HUES6 (cell line): ENCODE measurements around the gene TDRD10.
A peak's percentile ranks its signal among the peaks of the same experiment; 100 is the strongest.

Source experiments
- H3K27ac ChIP-seq: 2 replicates; pipeline ENCODE4 v1.7.0; 2013; ENCODE audit warnings: low read depth, mild to moderate bottlenecking, low read length, inconsistent platforms
- H3K27me3 ChIP-seq: 2 replicates; pipeline ENCODE4 v1.6.1; 2013; ENCODE audit warnings: low read length; ENCODE audit not compliant: control insufficient read depth, insufficient read depth
- H3K36me3 ChIP-seq: 2 replicates; pipeline ENCODE4 v1.6.1; 2013; ENCODE audit warnings: low read length; ENCODE audit not compliant: control insufficient read depth, insufficient read depth
- H3K4me1 ChIP-seq: 2 replicates; pipeline ENCODE4 v1.6.1; 2013; ENCODE audit warnings: low read length; ENCODE audit not compliant: control insufficient read depth, insufficient read depth
- H3K4me3 ChIP-seq: 2 replicates; pipeline ENCODE4 v1.5.1; 2013; ENCODE audit warnings: low read depth, low read length
- H3K9ac ChIP-seq: one replicate; pipeline ENCODE4 v1.6.1; 2013; ENCODE audit warnings: mild to moderate bottlenecking, low read length
- H3K9me3 ChIP-seq: 2 replicates; pipeline ENCODE4 v1.6.1; 2013; ENCODE audit warnings: low read depth, low read length; ENCODE audit not compliant: control insufficient read depth, insufficient read depth

Gene TDRD10

DNA sequence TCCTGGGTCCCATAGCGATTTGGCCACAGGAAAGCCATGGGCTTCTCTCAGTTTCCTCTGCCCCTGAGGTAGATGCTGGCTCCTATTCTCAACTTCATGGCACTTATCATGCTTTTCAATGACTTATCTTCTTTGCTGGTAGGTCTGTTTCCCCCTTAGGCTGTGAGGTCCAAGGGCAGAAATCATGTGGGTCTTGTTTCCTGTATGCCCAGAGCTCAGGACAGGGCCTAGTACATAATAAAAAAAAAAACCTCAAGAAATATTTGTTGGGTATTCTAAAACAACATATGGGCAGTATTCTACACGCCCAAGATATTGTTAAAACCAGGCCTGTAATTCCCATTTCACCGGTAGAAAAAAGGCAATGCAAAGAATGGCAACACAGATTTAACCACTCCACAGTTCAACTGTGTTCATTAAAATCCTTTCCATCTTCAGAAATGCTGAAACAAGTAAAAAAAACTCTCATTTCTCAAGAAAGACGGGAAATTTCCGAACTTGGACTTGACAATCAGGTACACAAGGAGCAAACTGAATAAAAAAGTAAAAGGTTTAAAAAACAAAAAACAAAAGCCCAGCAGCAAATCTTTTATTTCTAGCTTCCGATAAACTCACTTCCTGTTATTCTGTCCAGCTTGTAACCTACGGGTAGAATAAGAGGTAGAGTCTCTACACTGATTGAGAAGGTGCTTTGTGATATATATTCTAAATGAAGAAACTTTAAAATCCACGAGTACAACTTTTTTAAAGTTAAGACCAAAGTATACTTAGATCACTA is 6.3 kb upstream of the TDRD10 start:
- no peak overlapping the region for H3K27ac ChIP-seq
- H3K4me1 ChIP-seq, result peaks cover 10% of the 10 kb centered on the region
- no peak overlapping the region for H3K9ac ChIP-seq
- H3K27me3 ChIP-seq, result peaks cover 33% of the 10 kb centered on the region
- H3K4me3 ChIP-seq, result no peak overlapping the region
- no peaks in the 10 kb centered on the region for H3K36me3 ChIP-seq
- H3K9me3 ChIP-seq, result no peaks in the 10 kb centered on the region

DNA sequence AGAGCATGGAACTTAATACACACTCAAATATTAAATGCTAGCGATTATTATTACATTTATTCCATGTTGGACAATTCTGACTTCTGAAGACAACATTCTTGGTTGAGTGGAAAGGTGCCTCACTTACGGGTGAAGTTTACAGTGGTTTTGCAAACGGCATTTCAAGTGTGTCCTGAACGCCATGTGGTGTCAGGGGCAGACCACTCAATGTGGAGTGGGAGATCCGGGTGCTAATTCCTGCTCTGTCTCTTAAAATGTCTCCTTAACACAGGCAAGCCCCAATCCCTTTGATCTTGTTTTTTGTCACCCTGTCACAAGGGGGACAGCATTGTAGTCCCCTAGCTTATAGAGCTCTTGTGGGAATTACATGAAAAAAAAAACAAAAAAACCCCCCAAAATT is 5.6 kb upstream of the TDRD10 start:
- H3K27me3 ChIP-seq, result peaks cover 36% of the 10 kb centered on the region
- H3K9me3 ChIP-seq, result no peaks in the 10 kb centered on the region
- H3K27ac ChIP-seq, result no peak overlapping the region
- no peaks in the 10 kb centered on the region for H3K36me3 ChIP-seq
- no peak overlapping the region for H3K9ac ChIP-seq
- H3K4me1 ChIP-seq, result peaks cover 12% of the 10 kb centered on the region
- H3K4me3 ChIP-seq, result no peak overlapping the region

DNA sequence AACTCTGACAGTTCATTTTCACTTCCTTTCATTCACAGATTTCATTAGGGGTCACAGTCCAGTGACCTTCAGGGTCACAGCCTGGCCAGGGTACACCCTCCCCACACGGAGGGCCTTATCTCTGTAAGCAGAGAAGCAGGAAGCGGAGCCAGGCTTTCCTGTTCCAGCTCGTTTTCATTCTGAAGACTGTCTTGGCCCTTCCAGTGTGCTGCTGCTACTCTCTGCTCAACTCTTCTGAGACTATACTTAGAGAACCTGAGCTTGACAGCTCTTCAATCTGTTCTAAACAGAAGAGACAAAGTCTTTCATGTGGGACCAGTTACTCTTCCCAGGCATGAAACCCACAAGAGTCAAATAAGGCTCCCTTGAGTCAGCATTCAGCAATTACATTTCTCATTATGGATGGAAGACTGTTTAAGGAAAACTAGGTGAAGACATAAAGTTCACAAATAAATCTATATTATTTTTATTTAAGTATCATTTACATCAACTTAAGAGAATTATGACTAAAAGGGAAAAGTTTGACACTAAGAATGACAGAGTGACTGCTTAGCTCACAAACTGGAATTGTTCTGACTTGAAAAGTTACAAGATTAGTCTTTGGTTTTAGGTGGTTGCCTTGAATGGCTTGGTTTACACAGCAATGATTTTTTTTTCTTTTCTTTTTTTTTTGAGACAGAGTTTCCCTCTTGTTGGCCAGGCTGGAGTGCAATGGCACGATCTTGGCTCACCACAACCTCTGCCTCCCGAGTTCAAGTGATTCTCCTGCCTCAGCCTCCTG is 4.8 kb upstream of the TDRD10 start:
- H3K9me3 ChIP-seq, result no peaks in the 10 kb centered on the region
- no peak overlapping the region for H3K9ac ChIP-seq
- peaks cover 39% of the 10 kb centered on the region for H3K27me3 ChIP-seq

DNA sequence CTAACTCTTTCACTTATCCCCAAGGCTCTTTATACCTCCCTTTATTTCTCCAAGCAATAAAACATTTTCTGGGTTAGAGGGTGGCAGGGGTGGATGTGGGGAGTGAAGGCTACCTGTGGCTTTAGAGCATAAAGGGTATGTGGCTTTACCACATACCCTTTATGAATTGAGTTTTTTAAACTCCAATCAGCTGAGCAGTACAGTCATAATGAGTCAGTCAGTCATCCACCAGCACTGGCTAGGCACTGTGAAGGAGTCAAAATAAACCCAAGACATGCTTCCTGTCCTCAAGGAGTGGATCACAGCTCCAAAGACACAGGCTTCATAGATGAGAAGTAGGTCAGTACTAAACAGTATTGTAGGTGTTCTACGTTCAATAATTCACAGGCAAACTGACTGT is 2.6 kb upstream of the TDRD10 start:
- peaks cover 2% of the 10 kb centered on the region; the same call in 1 of the 2 replicates for H3K4me1 ChIP-seq
- H3K9ac ChIP-seq, result no peak overlapping the region
- H3K4me3 ChIP-seq, result no peak overlapping the region
- peaks cover 62% of the 10 kb centered on the region for H3K27me3 ChIP-seq
- H3K9me3 ChIP-seq, result no peaks in the 10 kb centered on the region
- H3K36me3 ChIP-seq, result no peaks in the 10 kb centered on the region
- H3K27ac ChIP-seq, result no peak overlapping the region

More for the DNA sequence above, 4.8 kb upstream of the TDRD10 start:
- H3K36me3 ChIP-seq, result no peaks in the 10 kb centered on the region
- no peak overlapping the region for H3K4me3 ChIP-seq
- H3K4me1 ChIP-seq, result peaks cover 12% of the 10 kb centered on the region
- H3K27ac ChIP-seq, result no peak overlapping the region

DNA sequence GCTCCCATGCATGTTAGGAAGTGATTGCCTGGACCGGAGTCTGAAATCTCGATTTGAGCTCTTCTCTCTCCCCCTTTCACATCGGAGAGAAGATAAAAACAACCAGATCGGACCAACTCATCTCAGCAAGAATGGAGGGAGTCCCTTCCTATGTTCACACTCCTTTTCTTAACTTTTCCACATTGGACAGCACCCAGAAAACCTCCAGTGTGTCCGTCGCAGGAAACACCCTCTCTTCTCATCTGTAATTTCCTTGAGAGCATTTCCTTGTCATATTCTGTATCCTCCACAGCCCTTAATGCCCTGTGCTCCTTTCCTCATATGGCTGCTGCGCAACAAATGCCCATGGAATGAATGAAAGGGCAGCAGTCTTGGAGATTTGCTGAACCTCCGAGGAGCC is 1.5 kb upstream of the TDRD10 start:
- Histone ChIP-seq H3K27ac (no peak overlapping the region), H3K4me1 (peaks cover 2% of the 10 kb centered on the region; the same call in 1 of the 2 replicates), H3K9ac (no peak overlapping the region), H3K36me3 (no peaks in the 10 kb centered on the region), H3K4me3 (no peak overlapping the region), H3K27me3 (peaks cover 70% of the 10 kb centered on the region), H3K9me3 (no peaks in the 10 kb centered on the region)

DNA sequence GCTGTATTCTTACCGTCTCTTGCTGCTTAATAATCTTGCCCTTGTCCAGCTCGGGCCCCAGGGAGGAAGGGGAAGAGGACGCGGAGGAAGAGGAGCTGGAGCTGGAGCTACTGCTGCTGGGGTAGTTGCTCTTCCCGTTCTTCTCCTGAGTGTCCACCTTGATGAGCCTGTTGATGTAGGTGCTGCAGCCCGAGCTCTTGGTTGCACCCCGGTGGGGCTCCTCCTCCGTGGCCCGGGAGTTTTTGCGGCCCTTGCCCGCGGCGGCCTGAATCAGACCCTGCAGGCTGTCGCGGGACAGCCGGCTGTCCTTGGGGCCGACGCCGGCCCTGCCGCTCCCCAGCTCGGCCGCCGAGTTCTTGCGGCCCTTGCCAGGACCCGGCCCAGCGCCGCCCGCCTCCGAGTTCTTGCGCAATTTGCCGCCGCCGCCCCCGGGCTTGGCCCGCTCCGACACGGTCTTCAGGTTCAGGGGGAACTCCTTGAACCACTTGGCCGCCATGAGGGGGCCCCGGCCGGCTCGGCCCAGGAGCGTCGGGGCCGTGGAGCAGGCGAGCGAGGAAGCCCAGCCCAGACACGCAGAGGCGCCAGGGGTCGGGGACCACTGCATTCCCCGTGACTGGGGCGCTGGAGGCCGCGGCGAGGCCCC is 475 bp upstream of the TDRD10 start:
- Histone ChIP-seq H3K36me3 (no peaks in the 10 kb centered on the region), H3K4me1 (0 out of 2 replicates have a peak, but pooled peaks cover 2% of the 10 kb centered on the region), H3K9ac (peak overlapping the region; percentile 17), H3K27ac (no peak overlapping the region), H3K27me3 (peaks cover 77% of the 10 kb centered on the region), H3K4me3 (peak overlapping the region; percentile 46), H3K9me3 (peaks cover 4% of the 10 kb centered on the region)

DNA sequence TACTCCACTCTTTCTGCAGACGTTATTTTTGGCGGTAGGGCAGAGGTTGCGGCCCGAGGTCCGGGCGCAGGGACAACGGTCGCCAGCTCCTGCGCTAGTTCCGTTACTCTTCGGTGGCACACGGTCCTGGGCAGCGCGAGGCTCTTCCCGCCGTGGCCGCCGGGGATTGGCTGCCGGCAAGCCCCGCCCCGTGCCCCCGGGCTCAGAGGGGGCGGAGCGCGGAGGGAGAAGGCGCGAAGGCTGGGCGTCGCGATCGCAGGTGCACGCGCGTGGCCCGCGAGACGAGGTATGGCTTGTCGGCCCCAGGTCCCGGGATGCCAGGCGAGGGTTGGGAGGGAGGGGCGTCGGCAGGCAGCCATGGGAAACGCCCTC is 711 bp downstream of the TDRD10 start:
- peaks cover 4% of the 10 kb centered on the region for H3K9me3 ChIP-seq
- no peak overlapping the region for H3K27ac ChIP-seq
- no peak overlapping the region for H3K9ac ChIP-seq
- peak overlapping the region; percentile 46 for H3K4me3 ChIP-seq
- peaks cover 88% of the 10 kb centered on the region for H3K27me3 ChIP-seq
- H3K36me3 ChIP-seq, result no peaks in the 10 kb centered on the region
- 0 out of 2 replicates have a peak, but pooled peaks cover 2% of the 10 kb centered on the region for H3K4me1 ChIP-seq

DNA sequence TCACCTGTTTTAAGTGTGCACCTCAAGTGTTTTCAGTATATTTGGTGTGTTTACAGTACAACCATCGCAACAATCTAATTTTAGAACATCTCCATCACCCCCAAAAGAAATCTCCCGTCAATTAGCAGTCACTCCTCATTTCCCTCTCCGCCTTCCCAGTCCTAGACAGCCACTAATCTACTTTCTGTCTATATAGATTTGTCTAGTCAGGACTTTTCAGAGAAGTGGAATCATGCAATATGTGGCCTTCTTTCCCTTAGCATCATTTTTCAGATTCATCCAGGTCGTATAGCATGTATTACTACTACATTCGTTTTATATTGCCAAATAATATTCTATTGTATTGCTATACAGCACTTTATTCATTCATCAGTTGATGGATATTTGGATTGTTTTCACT is 1.9 kb downstream of the TDRD10 start:
- H3K27ac ChIP-seq, result no peak overlapping the region
- H3K4me3 ChIP-seq, result no peak overlapping the region
- 0 out of 2 replicates have a peak, but pooled peaks cover 2% of the 10 kb centered on the region for H3K4me1 ChIP-seq
- H3K36me3 ChIP-seq, result no peaks in the 10 kb centered on the region
- peaks cover 92% of the 10 kb centered on the region for H3K27me3 ChIP-seq
- H3K9me3 ChIP-seq, result peaks cover 4% of the 10 kb centered on the region
- H3K9ac ChIP-seq, result no peak overlapping the region

DNA sequence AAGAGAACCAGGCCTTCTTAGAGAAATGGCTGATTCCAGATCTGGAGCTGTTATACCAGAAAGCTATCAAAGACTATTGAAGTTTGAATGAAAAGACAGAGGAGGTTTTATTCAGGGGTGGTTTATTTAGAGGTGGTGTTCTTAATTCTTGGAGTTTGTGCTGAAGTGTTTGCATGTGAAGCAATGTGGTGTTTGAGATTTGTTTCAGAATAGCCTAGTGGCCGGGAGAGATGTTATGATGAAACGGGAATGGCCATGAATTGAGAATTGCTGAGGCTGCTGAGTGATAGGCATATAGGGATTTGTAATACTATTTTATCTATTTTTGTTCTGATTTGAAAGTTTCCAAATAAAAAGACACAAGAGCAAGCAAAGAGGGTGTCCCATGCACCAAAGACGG is 10.7 kb downstream of the TDRD10 start:
- Histone ChIP-seq H3K4me3 (no peak overlapping the region), H3K4me1 (no peaks in the 10 kb centered on the region), H3K9me3 (no peaks in the 10 kb centered on the region), H3K27ac (no peak overlapping the region), H3K27me3 (peaks cover 13% of the 10 kb centered on the region; the same call in 1 of the 2 replicates), H3K9ac (no peak overlapping the region), H3K36me3 (no peaks in the 10 kb centered on the region)

DNA sequence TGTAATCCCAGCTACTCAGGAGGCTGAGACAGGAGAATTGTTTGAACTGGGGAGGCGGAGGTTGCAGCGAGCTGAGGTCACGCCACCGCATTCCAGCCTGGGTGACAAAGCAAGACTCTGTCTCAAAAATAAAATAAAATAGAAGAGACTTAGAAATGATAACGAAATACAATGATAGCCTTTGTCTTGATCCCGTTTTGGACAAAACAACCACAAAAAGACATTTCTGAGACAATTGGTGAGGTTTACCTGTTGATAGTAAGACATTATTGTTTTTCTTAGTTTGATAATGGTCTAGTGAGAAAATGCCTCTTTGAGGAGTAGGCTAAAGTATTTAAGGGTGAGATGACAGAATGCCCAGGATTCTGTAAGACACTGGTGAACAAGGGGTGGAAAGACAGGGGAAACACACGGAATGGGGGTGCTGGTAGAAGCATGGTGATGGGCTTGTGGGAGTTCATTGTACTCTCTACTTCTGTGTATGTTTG is 12.1 kb downstream of the TDRD10 start:
- H3K27me3 ChIP-seq, result peaks cover 3% of the 10 kb centered on the region; the same call in 1 of the 2 replicates
- no peaks in the 10 kb centered on the region for H3K4me1 ChIP-seq
- no peaks in the 10 kb centered on the region for H3K36me3 ChIP-seq
- no peak overlapping the region for H3K4me3 ChIP-seq
- no peak overlapping the region for H3K27ac ChIP-seq
- H3K9ac ChIP-seq, result no peak overlapping the region
- H3K9me3 ChIP-seq, result no peaks in the 10 kb centered on the region
